H9 (cell line): ENCODE results near the gene FHIT. TPM values are rescaled to one million over a fixed set of nuclear protein-coding genes. Genes with fewer than 3 reads are reported as not detected.

Source experiments
- DNase-seq: peaks from one replicate; pipeline ENCODE4 v3.0.0-alpha.2; 2017
- H2AFZ ChIP-seq: one replicate; pipeline ENCODE4 v1.6.1; 2013; ENCODE audit warnings: mild to moderate bottlenecking, low read length, control low read depth, moderate library complexity
- H2AK5ac ChIP-seq: 2 replicates; pipeline ENCODE4 v1.6.1; 2013; ENCODE audit warnings: low read length, control low read depth, mixed read lengths; ENCODE audit not compliant: insufficient read length
- H2BK120ac ChIP-seq: one replicate; pipeline ENCODE4 v1.6.1; 2013; ENCODE audit warnings: low read depth, mild to moderate bottlenecking, low read length, control low read depth, inconsistent platforms; ENCODE audit not compliant: poor library complexity, severe bottlenecking
- H2BK12ac ChIP-seq: 2 replicates; pipeline ENCODE4 v1.6.1; 2013; ENCODE audit warnings: low read length, control low read depth, mixed read lengths, low read depth; ENCODE audit not compliant: insufficient read length
- H2BK15ac ChIP-seq: 2 replicates; pipeline ENCODE4 v1.6.1; 2013; ENCODE audit warnings: low read depth, low read length, control low read depth
- H2BK20ac ChIP-seq: one replicate; pipeline ENCODE4 v1.6.1; 2013; ENCODE audit warnings: low read depth, mild to moderate bottlenecking, low read length, control low read depth, inconsistent platforms; ENCODE audit not compliant: poor library complexity, severe bottlenecking
- H2BK5ac ChIP-seq: 2 replicates; pipeline ENCODE4 v1.6.1; 2013; ENCODE audit warnings: low read length, control low read depth, mixed read lengths; ENCODE audit not compliant: insufficient read length
- H3K14ac ChIP-seq: 2 replicates; pipeline ENCODE4 v1.6.1; 2013; ENCODE audit warnings: low read length, control low read depth; ENCODE audit not compliant: insufficient read depth
- H3K18ac ChIP-seq: 2 replicates; pipeline ENCODE4 v1.6.1; 2013; ENCODE audit warnings: low read depth, mild to moderate bottlenecking, mixed read lengths, low read length, control low read depth; ENCODE audit not compliant: insufficient read length
- H3K23ac ChIP-seq: 2 replicates; pipeline ENCODE4 v1.6.1; 2013; ENCODE audit warnings: low read length, control low read depth, mixed read lengths, low read depth; ENCODE audit not compliant: insufficient read length
- H3K23me2 ChIP-seq: 2 replicates; pipeline ENCODE4 v1.6.1; 2013; ENCODE audit warnings: low read depth, mild to moderate bottlenecking, mixed read lengths, low read length, control low read depth; ENCODE audit not compliant: insufficient read length, poor library complexity, severe bottlenecking
- H3K27ac ChIP-seq: 2 replicates; pipeline ENCODE4 v1.5.1; 2013; ENCODE audit warnings: low read length, control low read depth, mixed read lengths, low read depth; ENCODE audit not compliant: insufficient read length
- H3K27me3 ChIP-seq: 2 replicates; pipeline ENCODE4 v1.6.1; 2013; ENCODE audit warnings: low read length, control low read depth, inconsistent platforms; ENCODE audit not compliant: insufficient read depth
- H3K4ac ChIP-seq: 2 replicates; pipeline ENCODE4 v1.6.1; 2013; ENCODE audit warnings: low read depth, mild to moderate bottlenecking, control low read depth, inconsistent platforms, low read length, moderate library complexity
- H3K4me1 ChIP-seq: 2 replicates; pipeline ENCODE4 v1.6.1; 2013; ENCODE audit warnings: low read length, control low read depth, inconsistent platforms; ENCODE audit not compliant: insufficient read depth
- H3K4me2 ChIP-seq: 2 replicates; pipeline ENCODE4 v1.6.1; 2013; ENCODE audit warnings: low read length, control low read depth, mixed read lengths; ENCODE audit not compliant: insufficient read length, insufficient read depth
- H3K56ac ChIP-seq: 2 replicates; pipeline ENCODE4 v1.6.1; 2013; ENCODE audit warnings: low read depth, mild to moderate bottlenecking, mixed read lengths, low read length, control low read depth; ENCODE audit not compliant: insufficient read length
- H3K79me1 ChIP-seq: 2 replicates; pipeline ENCODE4 v1.6.1; 2013; ENCODE audit warnings: low read depth, mild to moderate bottlenecking, moderate library complexity, low read length, control low read depth, inconsistent platforms; ENCODE audit not compliant: insufficient read depth, poor library complexity, severe bottlenecking
- H3K79me2 ChIP-seq: 2 replicates; pipeline ENCODE4 v1.6.1; 2013; ENCODE audit warnings: low read length, control low read depth, inconsistent platforms; ENCODE audit not compliant: insufficient read depth
- H3K9ac ChIP-seq: 2 replicates; pipeline ENCODE4 v1.6.1; 2013; ENCODE audit warnings: low read length, control low read depth, mixed read lengths; ENCODE audit not compliant: insufficient read length; ENCODE audit errors: extremely low read depth
- H3K9me3 ChIP-seq: one replicate; pipeline ENCODE4 v1.6.1; 2013; ENCODE audit warnings: low read depth, low read length, inconsistent platforms; ENCODE audit not compliant: control insufficient read depth
- H3T11ph ChIP-seq: one replicate; pipeline ENCODE4 v1.6.1; 2013; ENCODE audit warnings: mild to moderate bottlenecking, low read length, control low read depth, inconsistent platforms
- H4K20me1 ChIP-seq: one replicate; pipeline ENCODE4 v1.6.1; 2013; ENCODE audit not compliant: control insufficient read depth, insufficient read length, insufficient read depth
- H4K5ac ChIP-seq: 2 replicates; pipeline ENCODE4 v1.6.1; 2013; ENCODE audit warnings: low read depth, mild to moderate bottlenecking, mixed read lengths, low read length, control low read depth; ENCODE audit not compliant: insufficient read length
- H4K8ac ChIP-seq: replicated peaks from 2 replicates; pipeline ENCODE4 v1.6.1; 2013; ENCODE audit warnings: low read length, control low read depth, mixed read lengths, low read depth; ENCODE audit not compliant: insufficient read length
- H4K91ac ChIP-seq: 2 replicates; pipeline ENCODE4 v1.6.1; 2013; ENCODE audit warnings: low read depth, mild to moderate bottlenecking, moderate library complexity, mixed read lengths, low read length, control low read depth; ENCODE audit not compliant: insufficient read length
- H3K27ac Mint-ChIP-seq, 3 experiments: 2 replicates in 2 of 3; 3 replicates in 1 of 3; pipeline ENCODE4 v1.8.0; 2020 to 2021; ENCODE audit warnings: mixed read lengths in 3 of 3, mild to moderate bottlenecking in 1 of 3, moderate library complexity in 1 of 3
- H3K27me3 Mint-ChIP-seq: 2 replicates; pipeline ENCODE4 v1.8.0; 2021; ENCODE audit warnings: low read depth, mild to moderate bottlenecking, moderate library complexity, mixed read lengths
- H3K36me3 Mint-ChIP-seq, 3 experiments: 2 replicates in 2 of 3; 3 replicates in 1 of 3; pipeline ENCODE4 v1.8.0; 2020 to 2021; ENCODE audit warnings: low read depth in 3 of 3, mixed read lengths in 3 of 3; ENCODE audit not compliant: insufficient read depth in 1 of 3
- H3K4me1 Mint-ChIP-seq, 2 experiments: 2 replicates each; pipeline ENCODE4 v1.8.0; 2020; ENCODE audit warnings: mixed read lengths in 2 of 2
- H3K4me3 Mint-ChIP-seq, 2 experiments: 2 replicates in 1 of 2; 3 replicates in 1 of 2; pipeline ENCODE4 v1.8.0; 2020 to 2021; ENCODE audit warnings: mild to moderate bottlenecking in 2 of 2, mixed read lengths in 2 of 2, moderate library complexity in 1 of 2
- H3K9me3 Mint-ChIP-seq, 2 experiments: 2 replicates in 1 of 2; 3 replicates in 1 of 2; pipeline ENCODE4 v1.8.0; 2020; ENCODE audit warnings: mild to moderate bottlenecking in 2 of 2, mixed read lengths in 2 of 2, moderate library complexity in 1 of 2
- CTCF ChIP-seq: fragments of 200-600 bp; sonication (generic); conservative IDR thresholded peaks from 3 replicates; pipeline ENCODE4 v1.8.0; 2021; ENCODE audit warnings: antibody characterized with exemption, mild to moderate bottlenecking
- WGBS: extraction: QIAGEN DNeasy Blood & Tissue Kit; methylation state at CpG from one replicate; pipeline ENCODE4 v1.1.7; 2013; ENCODE audit warnings: missing lambda C conversion rate, low lambda C conversion rate, mixed read lengths; ENCODE audit not compliant: insufficient read length; ENCODE audit errors: extremely low coverage; 5-methylcytosine and 5-hydroxymethylcytosine counted together
- total RNA-seq: library from RNA; stranded (reverse); gene quantifications from 2 replicates; pipeline ENCODE4 v1.2.1, GENCODE V29; 2021

Gene FHIT
- total RNA-seq, 1 experiment from 2014 or later = 3.0 TPM

GRCh38 chr3:61257148-61257547, 5.9 kb upstream of the FHIT start:
- H3K14ac ChIP-seq = no peak overlapping the region
- Mint-ChIP-seq H3K27me3 (peaks cover 2% of the 10 kb centered on the region; the same call in 1 of the 2 replicates), H3K9me3 (peaks cover 7 to 9% of the 10 kb centered on the region in 2 experiments; a peak in 2 of 5 replicates), H3K27ac (no peak overlapping the region), H3K4me1 (peaks cover 1 to 5% of the 10 kb centered on the region in 2 experiments), H3K36me3 (peaks cover 0 to 10% (median 4%) of the 10 kb centered on the region in 3 experiments; a peak in 2 of 7 replicates), H3K4me3 (no peak overlapping the region)
- H3K4me1 ChIP-seq = no peaks in the 10 kb centered on the region
- no peak for TF ChIP-seq CTCF
- H3K23me2 ChIP-seq = no peaks in the 10 kb centered on the region
- H4K91ac ChIP-seq = no peak overlapping the region
- H3T11ph ChIP-seq = no peak overlapping the region
- H2BK20ac ChIP-seq = no peak overlapping the region
- H3K4me2 ChIP-seq = no peak overlapping the region
- no peak overlapping the region for H2AK5ac ChIP-seq
- no peaks in the 10 kb centered on the region for H3K79me1 ChIP-seq
- no peak overlapping the region for H3K23ac ChIP-seq
- no peak overlapping the region for H2BK12ac ChIP-seq
- no peak overlapping the region for H3K9ac ChIP-seq
- no peak for DNase-seq
- no peak overlapping the region for H3K27ac ChIP-seq
- no peaks in the 10 kb centered on the region for H4K20me1 ChIP-seq
- H3K79me2 ChIP-seq = no peaks in the 10 kb centered on the region
- H3K9me3 ChIP-seq = no peaks in the 10 kb centered on the region
- no peaks in the 10 kb centered on the region for H3K27me3 ChIP-seq
- no peak overlapping the region for H2AFZ ChIP-seq
- H4K5ac ChIP-seq = no peak overlapping the region
- H2BK15ac ChIP-seq = no peak overlapping the region
- no CpG with 5 or more reads among the region's 1 CpG for WGBS
- H3K4ac ChIP-seq = no peak overlapping the region
- H3K56ac ChIP-seq = no peak overlapping the region
- H3K18ac ChIP-seq = no peak overlapping the region
- H2BK5ac ChIP-seq = no peak overlapping the region
- H2BK120ac ChIP-seq = no peak overlapping the region
- no peak overlapping the region for H4K8ac ChIP-seq
